Femur (tissue), 1 donor: ENCODE measurements around the gene FGD1.
"Not testable (repeated sequence)": the region's sequence is repeated elsewhere in the genome, so short reads cannot be mapped to it uniquely, and the experiment has no call there.

Experiments used
- DNase-seq: peaks from one replicate; pipeline ENCODE4 v3.0.0-alpha.2; 2017

The FGD1 gene

GRCh38 chrX:54495814-54496516 lies at the start of gene FGD1:
Gene FGD1, minus strand, starts transcription at chrX:54496234. Its CDS starts 802 bp downstream, at chrX:54495432.
- DNase-seq, result peak; percentile 84

GRCh38 chrX:54542239-54542638 lies 46.2 kb upstream of the FGD1 start:
- not testable (repeated sequence) for DNase-seq

GRCh38 chrX:54540289-54540688 lies 44.3 kb upstream of the FGD1 start:
- no peak for DNase-seq

GRCh38 chrX:54534271-54534670 lies 38.2 kb upstream of the FGD1 start:
- DNase-seq, result no peak

- DNase-seq, result no peak
Observed at GRCh38 chrX:54530357-54530900, 34.4 kb upstream of the FGD1 start.

- DNase-seq, result peak; percentile 94
Observed at GRCh38 chrX:54529552-54530356, 33.7 kb upstream of the FGD1 start, which contains the start of gene GNL3L. Gene GNL3L, plus strand, starts transcription at chrX:54530219. Its CDS starts 2,348 bp downstream, at chrX:54532567.

- no peak for DNase-seq
Observed at GRCh38 chrX:54529151-54529550, 33.1 kb upstream of the FGD1 start.

- no peak for DNase-seq
Observed at GRCh38 chrX:54509400-54509799, 13.4 kb upstream of the FGD1 start.

- no peak for DNase-seq
Observed at GRCh38 chrX:54496936-54497335, 902 bp upstream of the FGD1 start.

GRCh38 chrX:54496517-54496852 lies 451 bp upstream of the FGD1 start:
- DNase-seq, result no peak

GRCh38 chrX:54494989-54495813 lies 833 bp downstream of the FGD1 start:
- DNase-seq, result no peak

- no peak for DNase-seq
Observed at GRCh38 chrX:54494166-54494988, 1.7 kb downstream of the FGD1 start.

GRCh38 chrX:54492340-54492739 lies 3.7 kb downstream of the FGD1 start:
- peak; percentile 33 for DNase-seq

GRCh38 chrX:54489819-54490218 lies 6.2 kb downstream of the FGD1 start:
- DNase-seq, result not testable (repeated sequence)

GRCh38 chrX:54484666-54485065 lies 11.4 kb downstream of the FGD1 start:
- DNase-seq, result peak; percentile 59

GRCh38 chrX:54483946-54484345 lies 12.1 kb downstream of the FGD1 start:
- no peak for DNase-seq

- peak; percentile 62 for DNase-seq
Observed at GRCh38 chrX:54482839-54483593, 13.0 kb downstream of the FGD1 start.

GRCh38 chrX:54479136-54480111 lies 16.6 kb downstream of the FGD1 start:
- DNase-seq, result no peak

- DNase-seq, result no peak
Observed at GRCh38 chrX:54473993-54474859, 21.8 kb downstream of the FGD1 start.
